DOHH2 (cell line): ENCODE data around the gene TST.

Source experiments
- H3F3A ChIP-seq: fragments of 200-600 bp; sonication (generic), shearing (Covaris generic); 2 replicates; pipeline ENCODE4 v1.6.0; 2016; ENCODE audit warnings: antibody characterized with exemption, mild to moderate bottlenecking; ENCODE audit not compliant: control insufficient read depth, insufficient read depth
- H3K27ac ChIP-seq: fragments of 200-600 bp; sonication (generic); 2 replicates; pipeline ENCODE4 v1.5.1; 2014; ENCODE audit warnings: low read depth, mild to moderate bottlenecking, low read length, moderate library complexity
- H3K27me3 ChIP-seq: fragments of 200-600 bp; sonication (generic); 2 replicates; pipeline ENCODE4 v1.6.1; 2014; ENCODE audit warnings: mild to moderate bottlenecking, low read length, mixed read lengths; ENCODE audit not compliant: control insufficient read depth
- H3K36me3 ChIP-seq: fragments of 200-600 bp; sonication (generic); 2 replicates; pipeline ENCODE4 v1.6.1; 2014; ENCODE audit warnings: mild to moderate bottlenecking, low read length, moderate library complexity, mixed read lengths; ENCODE audit not compliant: control insufficient read depth
- H3K4me1 ChIP-seq: fragments of 200-600 bp; sonication (generic); 2 replicates; pipeline ENCODE4 v1.6.1; 2014; ENCODE audit warnings: mild to moderate bottlenecking, low read length, mixed read lengths; ENCODE audit not compliant: control insufficient read depth
- H3K4me2 ChIP-seq: fragments of 200-600 bp; sonication (generic); 2 replicates; pipeline ENCODE4 v1.6.0; 2014; ENCODE audit warnings: mild to moderate bottlenecking, low read length, moderate library complexity
- H3K4me3 ChIP-seq: fragments of 200-600 bp; sonication (generic); 2 replicates; pipeline ENCODE4 v1.5.1; 2014; ENCODE audit warnings: mild to moderate bottlenecking, low read length, mixed read lengths
- H3K79me2 ChIP-seq: fragments of 200-600 bp; sonication (generic); 2 replicates; pipeline ENCODE4 v1.6.1; 2014; ENCODE audit warnings: mild to moderate bottlenecking, low read length, mixed read lengths; ENCODE audit not compliant: control insufficient read depth
- H3K9me2 ChIP-seq: fragments of 200-600 bp; sonication (generic); replicated peaks from 2 replicates; pipeline ENCODE4 v1.6.1; 2014; ENCODE audit warnings: mild to moderate bottlenecking, low read length, mixed read lengths; ENCODE audit not compliant: control insufficient read depth
- H3K9me3 ChIP-seq: fragments of 200-600 bp; sonication (generic); 2 replicates; pipeline ENCODE4 v1.6.1; 2014; ENCODE audit warnings: antibody characterized with exemption, low read length, mixed read lengths; ENCODE audit not compliant: control insufficient read depth, insufficient read depth
- H4K20me1 ChIP-seq: fragments of 200-600 bp; sonication (generic); 2 replicates; pipeline ENCODE4 v1.6.0; 2014; ENCODE audit warnings: low read depth, mild to moderate bottlenecking, antibody characterized with exemption, low read length, moderate library complexity; ENCODE audit not compliant: control insufficient read depth, insufficient read depth
- EZH2phosphoT487 ChIP-seq: fragments of 200-600 bp; sonication (generic); IDR thresholded peaks from 2 replicates; pipeline ENCODE4 v1.6.1; 2017; ENCODE audit warnings: borderline replicate concordance, mild to moderate bottlenecking, antibody characterized with exemption, low read length, moderate library complexity, mixed read lengths
- TF ChIP-seq, protein P1 (sequence below): fragments of 200-600 bp; sonication (generic); IDR thresholded peaks from one replicate; pipeline ENCODE4 v1.5.1; 2014; ENCODE audit warnings: antibody characterized with exemption, mild to moderate bottlenecking, low read depth, low read length; ENCODE audit not compliant: poor library complexity, severe bottlenecking

TST gene

GRCh38 chr22:37017356-37017755 lies 1.9 kb downstream of the TST start:
- Histone ChIP-seq H3K9me2 (no peaks in the 10 kb centered on the region), H3K4me3 (no peak overlapping the region), H3K27ac (no peak overlapping the region), H3K4me1 (peaks cover 17% of the 10 kb centered on the region), H4K20me1 (no peaks in the 10 kb centered on the region), H3F3A (no peaks in the 10 kb centered on the region), H3K4me2 (no peak overlapping the region), H3K79me2 (peaks cover 14% of the 10 kb centered on the region), H3K36me3 (0 out of 2 replicates have a peak, but pooled peaks cover 3% of the 10 kb centered on the region), H3K27me3 (no peaks in the 10 kb centered on the region), H3K9me3 (no peaks in the 10 kb centered on the region)
- TF ChIP-seq, protein P1, sequence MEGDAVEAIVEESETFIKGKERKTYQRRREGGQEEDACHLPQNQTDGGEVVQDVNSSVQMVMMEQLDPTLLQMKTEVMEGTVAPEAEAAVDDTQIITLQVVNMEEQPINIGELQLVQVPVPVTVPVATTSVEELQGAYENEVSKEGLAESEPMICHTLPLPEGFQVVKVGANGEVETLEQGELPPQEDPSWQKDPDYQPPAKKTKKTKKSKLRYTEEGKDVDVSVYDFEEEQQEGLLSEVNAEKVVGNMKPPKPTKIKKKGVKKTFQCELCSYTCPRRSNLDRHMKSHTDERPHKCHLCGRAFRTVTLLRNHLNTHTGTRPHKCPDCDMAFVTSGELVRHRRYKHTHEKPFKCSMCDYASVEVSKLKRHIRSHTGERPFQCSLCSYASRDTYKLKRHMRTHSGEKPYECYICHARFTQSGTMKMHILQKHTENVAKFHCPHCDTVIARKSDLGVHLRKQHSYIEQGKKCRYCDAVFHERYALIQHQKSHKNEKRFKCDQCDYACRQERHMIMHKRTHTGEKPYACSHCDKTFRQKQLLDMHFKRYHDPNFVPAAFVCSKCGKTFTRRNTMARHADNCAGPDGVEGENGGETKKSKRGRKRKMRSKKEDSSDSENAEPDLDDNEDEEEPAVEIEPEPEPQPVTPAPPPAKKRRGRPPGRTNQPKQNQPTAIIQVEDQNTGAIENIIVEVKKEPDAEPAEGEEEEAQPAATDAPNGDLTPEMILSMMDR = no peak
- no peak for TF ChIP-seq EZH2phosphoT487

DNA sequence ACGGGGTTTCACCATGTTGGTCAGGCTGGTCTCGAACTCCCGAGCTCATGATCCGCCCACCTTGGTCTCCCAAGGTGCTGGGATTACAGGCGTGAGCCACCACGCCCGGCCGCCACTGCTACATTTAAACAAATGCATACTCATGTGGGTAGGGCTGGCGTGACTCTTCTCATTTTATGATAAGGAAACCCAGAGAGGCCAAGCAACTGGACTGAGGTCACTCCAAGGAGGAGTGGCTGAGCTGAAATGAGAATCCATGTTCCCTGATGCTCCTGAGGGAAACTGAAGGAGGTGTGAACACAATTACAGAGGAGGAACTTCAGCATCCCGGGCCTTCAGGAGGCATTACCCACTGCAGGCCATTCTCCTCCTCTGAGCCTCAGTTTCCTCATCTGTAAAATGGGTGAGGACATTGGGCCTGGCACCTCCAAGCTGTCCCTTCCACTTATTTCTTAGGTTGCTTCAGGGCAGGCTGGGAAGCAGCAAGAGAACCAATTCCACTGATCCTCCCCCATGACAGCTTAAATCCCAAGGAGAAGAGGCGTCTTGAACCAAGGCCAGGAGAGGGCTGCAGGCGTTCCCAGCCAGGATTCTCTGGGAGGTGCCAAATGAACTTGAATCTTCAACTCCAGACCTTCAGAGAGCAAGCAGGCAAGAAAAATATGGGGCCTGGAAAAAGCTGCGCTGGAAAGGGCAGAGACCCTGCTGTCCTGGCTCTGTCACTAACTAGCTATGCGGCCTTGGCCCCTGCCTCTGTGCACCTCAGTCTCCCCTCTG lies 2.9 kb downstream of the TST start:
- H3K4me3 ChIP-seq = no peak overlapping the region
- no peaks in the 10 kb centered on the region for H4K20me1 ChIP-seq
- H3K27ac ChIP-seq = no peak overlapping the region
- H3K36me3 ChIP-seq = 0 out of 2 replicates have a peak, but pooled peaks cover 3% of the 10 kb centered on the region
- H3K9me3 ChIP-seq = no peaks in the 10 kb centered on the region
- TF ChIP-seq, protein P1 = no peak
- TF ChIP-seq EZH2phosphoT487 = no peak
- H3K79me2 ChIP-seq = peaks cover 13% of the 10 kb centered on the region
- H3K27me3 ChIP-seq = no peaks in the 10 kb centered on the region
- no peaks in the 10 kb centered on the region for H3K9me2 ChIP-seq
- peaks cover 11% of the 10 kb centered on the region for H3K4me1 ChIP-seq
- H3F3A ChIP-seq = no peaks in the 10 kb centered on the region
- H3K4me2 ChIP-seq = no peak overlapping the region

DNA sequence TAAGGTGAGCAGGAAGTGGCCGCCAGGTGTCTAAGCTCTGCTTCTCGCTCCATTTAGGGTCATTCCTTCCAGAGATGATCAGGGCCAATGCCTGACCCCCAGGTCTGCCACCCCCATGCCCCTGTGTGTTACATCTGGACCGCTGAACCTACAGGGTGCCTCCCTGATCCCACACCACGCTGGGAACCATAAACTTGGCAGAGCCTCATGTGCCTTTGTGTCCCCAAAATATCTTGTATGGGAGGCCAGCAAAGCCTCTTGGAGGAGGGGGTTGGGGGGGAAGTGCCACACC lies 3.7 kb downstream of the TST start:
- no peak for TF ChIP-seq EZH2phosphoT487
- TF ChIP-seq, protein P1 = no peak
- no peak overlapping the region for H3K27ac ChIP-seq

More for the DNA sequence above, 3.7 kb downstream of the TST start:
- Histone ChIP-seq H3K9me2 (no peaks in the 10 kb centered on the region), H3K36me3 (0 out of 2 replicates have a peak, but pooled peaks cover 3% of the 10 kb centered on the region), H3K4me3 (no peak overlapping the region), H3K27me3 (no peaks in the 10 kb centered on the region), H3F3A (no peaks in the 10 kb centered on the region), H3K79me2 (peaks cover 9% of the 10 kb centered on the region), H4K20me1 (no peaks in the 10 kb centered on the region), H3K4me1 (peaks cover 7% of the 10 kb centered on the region), H3K4me2 (no peak overlapping the region), H3K9me3 (no peaks in the 10 kb centered on the region)
